Middle frontal gyrus (tissue), 1 donor: Measurements from ENCODE around the gene HIRIP3.
"Not testable (repeated sequence)": the region's sequence is repeated elsewhere in the genome, so short reads cannot be mapped to it uniquely, and the experiment has no call there.

Source experiments
- DNase-seq: peaks from one replicate; pipeline ENCODE4 v3.0.0-alpha.2; 2015; ENCODE audit warnings: low spot score; ENCODE audit errors: extremely low spot score

HIRIP3 gene

DNA sequence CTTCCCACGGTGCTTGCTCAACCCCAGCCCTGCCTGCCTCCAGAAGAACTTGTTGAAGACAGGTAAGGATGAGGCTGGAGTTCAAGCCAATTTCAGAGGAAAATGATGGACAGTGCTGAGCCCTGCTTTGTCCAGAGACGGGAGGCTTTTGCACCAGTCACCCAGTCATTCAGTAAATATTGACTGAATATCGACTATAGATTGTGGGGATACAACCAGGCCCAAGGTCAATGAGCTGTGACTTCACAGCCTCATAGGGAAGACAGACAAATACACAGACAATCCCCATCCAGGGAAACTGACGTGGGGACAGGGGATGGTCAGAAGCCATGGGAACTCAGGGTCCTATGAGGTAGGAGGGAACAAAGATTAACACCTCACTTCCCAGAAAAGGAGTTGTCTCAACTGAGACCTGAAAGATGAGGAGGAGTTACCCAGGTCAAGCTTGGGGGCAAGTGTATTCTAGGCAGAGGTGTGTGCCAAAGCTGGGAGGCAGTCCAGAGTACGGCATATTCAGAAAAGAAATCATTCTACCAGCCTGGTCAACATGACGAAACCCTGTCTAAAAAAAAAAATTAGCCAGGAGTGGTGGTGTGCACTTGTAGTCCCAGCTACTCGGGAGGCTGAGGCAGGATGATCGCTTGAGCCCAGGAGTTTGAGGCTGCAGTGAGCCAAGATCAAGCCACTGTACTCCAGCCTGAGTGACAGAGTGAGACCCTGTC, 21.3 kb upstream of the HIRIP3 start:
- DNase-seq: no peak

DNA sequence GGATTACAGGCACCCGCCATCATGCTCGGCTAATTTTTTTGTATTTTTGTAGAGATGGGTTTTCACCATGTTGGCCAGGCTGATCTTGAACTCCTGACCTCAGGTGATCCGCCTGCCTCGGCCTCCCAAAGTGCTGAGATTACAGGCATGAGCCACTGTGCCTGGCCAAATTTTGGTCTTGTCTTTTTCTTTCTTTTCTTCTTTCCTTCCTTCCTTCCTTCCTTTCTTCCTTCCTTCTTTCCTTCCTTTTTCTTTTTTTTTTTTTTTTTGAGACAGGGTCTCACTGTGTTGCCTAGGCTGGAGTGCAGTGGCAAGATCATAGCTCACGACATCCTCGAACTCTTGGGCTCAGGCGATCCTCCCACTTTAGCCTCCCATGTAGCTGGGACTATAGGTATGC, 20.0 kb upstream of the HIRIP3 start:
- not testable (repeated sequence) for DNase-seq

DNA sequence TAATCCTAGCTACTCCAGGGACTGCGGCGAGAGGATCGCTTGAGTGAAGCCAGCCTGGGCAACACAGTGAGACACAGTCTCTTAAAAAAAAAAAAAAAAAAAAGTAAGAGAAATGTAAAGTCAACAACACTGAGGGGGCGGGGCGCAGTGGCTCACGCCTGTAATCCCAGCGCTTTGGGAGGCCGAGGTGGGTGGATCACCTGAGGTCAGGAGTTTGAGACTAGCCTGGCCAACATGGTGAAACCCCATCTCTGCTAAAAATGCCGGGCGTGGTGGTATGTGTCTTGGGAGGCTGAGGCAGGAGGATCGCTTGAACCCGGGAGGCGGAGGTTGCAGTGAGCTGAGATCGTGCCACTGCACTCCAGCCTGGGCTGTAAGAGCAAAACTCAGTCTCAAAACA, 17.2 kb upstream of the HIRIP3 start:
- not testable (repeated sequence) for DNase-seq

DNA sequence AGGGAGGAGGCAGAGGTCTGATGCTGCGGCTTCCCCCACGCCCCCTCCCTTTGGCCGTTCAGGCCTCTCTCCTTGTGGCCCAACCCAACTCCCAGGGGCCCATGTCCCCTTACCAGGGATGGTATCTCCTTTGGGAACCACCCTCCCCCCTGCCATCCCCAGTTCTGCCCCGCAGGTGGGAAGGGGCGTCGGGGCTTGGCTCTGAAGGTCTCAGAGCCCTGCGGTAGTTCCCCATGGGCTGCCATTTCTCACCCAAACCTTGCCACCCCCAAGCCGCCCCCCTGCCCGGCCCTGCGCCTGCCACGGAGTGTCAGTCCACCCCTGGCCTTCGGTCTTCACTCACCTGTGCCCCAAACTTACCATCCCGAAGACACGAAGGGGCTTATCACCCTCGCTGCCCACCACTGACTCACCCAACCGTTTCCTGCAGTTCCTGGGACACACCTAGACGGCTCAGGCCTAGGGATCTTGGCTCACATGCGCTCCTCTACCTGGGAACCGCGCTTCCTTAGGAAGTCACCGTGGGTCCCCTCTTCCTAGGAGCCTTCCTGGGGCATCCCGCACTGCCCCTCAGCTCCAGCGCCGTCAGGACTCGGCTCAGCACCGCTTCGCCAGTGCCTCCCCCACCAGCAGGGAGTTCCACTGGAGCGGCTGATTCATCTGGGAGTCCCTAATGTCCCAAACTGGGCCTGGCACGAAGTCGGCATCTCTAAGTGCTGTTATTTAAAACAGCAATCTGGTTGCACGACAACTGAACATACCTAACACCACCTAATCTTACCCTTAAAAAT, 16.5 kb upstream of the HIRIP3 start:
- no peak for DNase-seq

DNA sequence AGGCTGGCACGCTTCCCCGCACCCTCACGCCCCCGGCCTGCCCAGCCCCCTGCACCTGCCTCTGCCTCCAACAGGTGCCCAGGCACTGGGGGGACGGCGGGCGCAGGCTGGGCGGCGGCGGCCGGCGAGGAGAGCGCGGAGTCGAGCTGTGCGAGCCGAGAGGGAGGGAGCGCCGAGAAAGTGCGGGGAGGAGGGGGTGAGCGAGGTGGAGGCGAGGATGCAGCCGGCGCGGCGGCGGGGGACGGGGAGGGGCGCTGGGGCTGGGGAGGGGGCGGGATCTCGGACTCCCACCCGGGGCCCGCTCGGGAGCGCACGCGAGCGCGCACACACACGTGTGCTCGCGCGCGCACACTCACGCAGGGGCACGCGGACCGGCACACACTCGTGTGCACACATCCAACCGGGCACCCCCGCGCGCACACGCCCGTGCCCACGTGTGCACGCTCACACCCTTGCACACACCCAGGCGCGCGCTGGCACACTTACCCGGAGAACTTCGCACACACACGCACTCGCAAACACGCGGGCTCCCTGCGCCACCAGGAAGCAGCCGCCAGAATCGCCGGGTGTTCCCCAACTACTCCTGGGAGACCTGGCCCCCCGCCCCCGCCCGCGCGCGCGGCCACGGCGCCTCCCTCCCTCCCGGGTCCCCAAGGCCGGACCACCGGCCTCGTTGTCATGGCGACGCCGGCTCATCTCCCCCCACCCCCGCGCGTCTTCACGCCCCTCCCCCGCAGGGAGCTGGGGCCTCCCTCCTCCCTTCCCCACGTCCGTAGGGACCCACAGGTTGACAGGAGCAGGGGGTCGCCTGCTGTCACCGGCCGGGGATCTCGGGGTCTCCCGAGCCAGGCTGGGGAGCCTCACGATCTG, 15.7 kb upstream of the HIRIP3 start, which contains the start of gene DOC2A:
DOC2A (minus strand) TSS at position 184 of the 870 bp plus-strand sequence. CDS start 805 bp downstream, outside the sequence.
- DNase-seq: no peak

DNA sequence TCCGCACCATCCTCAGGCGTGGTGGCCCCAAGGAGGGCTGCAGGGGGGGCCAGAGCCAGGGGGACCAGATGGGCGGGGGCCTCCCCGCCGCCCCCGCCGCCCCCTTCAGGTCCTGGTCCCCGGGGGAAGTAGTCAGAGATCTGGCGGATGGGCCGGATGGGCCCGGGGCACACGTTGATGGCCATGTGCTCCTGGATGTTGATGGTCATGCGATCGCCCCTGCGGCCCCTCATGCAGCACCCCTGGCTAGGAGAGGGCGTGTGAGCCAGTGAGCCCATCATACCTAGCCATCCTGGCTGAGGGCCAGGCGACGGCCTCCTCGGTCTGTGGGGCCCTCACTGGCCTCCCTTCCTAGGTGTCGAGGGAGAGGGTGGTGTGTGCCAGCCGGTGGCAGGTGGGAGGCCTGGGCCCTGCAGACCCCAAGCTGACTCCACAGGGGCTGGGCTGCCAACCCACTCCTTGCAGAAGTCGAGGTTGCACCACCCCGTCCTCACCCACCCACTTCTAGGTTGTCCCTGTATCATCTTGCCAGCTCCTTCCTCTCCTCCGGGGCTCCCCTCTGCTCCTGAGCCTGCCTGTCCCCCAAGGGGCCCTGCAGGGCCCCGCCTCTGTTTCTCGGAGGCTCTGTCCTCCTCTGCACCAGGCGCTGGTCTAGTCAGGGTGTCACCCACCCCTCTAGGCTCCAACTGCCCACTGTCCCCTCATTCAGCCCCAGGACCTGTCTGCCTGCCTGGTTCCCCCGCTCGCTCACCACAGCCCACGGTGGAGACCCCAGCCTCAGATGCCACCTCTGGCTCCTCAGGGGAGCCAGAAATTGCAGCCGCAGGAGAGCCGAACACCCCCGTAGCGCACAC, 14.8 kb upstream of the HIRIP3 start:
- DNase-seq: no peak

DNA sequence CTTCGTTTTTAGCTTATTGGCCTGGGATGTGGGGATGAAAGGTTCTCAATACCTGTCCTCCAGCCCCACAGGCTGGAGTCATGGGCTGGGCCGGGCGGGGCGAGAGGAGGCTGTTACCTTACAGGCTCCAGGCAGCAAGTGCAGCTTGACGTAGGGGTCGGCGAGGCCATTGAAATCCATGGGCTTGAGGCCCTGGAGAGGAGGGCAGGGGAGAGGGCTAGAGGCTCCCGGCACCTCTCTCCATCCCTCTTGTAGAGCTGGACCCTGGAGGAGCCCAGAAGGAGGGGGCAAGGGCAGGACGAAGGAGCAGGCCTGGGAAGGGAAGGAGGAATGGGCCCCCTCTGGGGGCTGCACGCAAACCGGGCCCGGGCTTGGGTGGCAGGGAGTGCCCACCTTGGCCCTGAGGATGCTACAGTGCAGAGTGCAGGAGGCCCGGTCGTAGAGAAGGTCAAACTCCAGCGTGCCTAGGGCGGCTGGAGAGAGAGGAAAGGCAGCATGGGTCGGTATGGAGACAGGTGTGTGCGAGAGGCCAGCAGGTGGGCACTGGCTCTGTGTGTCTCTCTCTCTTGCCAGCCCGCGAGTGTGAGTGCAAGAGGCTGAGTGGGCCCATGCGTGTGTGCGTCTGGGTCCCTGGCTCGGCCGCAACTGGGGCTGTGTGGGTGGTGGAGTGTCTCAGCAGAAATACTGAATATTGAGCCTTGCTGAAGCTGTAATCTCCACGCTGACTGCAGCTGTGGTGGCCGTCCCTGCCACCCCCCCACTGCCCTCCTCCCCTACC, 13.9 kb upstream of the HIRIP3 start:
- DNase-seq: no peak

DNA sequence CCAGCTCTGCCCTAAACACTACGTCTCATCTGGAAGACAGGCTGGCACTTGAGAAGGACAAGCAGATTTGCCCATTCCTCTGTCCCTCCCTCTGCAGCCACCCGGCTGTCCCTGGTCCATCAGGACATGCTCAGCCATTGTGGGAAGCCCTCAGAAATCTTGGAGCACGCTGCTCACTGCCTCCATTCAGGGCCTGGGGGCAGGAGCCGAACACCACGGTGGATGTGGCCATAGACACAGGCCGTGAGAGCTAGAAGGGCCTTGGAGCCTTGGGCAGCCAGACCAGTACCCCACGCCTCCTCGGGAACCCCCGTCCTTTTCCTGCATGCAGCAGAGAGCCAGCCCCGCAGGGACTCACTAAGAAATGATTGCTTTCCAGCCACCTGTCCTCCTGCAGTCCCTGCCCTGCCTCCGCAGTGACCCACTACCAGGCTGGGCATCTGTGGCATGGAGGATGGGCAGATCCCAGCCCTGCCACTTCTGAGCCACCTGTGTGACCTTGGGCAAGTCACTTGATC, 12.0 kb upstream of the HIRIP3 start:
- DNase-seq: no peak

DNA sequence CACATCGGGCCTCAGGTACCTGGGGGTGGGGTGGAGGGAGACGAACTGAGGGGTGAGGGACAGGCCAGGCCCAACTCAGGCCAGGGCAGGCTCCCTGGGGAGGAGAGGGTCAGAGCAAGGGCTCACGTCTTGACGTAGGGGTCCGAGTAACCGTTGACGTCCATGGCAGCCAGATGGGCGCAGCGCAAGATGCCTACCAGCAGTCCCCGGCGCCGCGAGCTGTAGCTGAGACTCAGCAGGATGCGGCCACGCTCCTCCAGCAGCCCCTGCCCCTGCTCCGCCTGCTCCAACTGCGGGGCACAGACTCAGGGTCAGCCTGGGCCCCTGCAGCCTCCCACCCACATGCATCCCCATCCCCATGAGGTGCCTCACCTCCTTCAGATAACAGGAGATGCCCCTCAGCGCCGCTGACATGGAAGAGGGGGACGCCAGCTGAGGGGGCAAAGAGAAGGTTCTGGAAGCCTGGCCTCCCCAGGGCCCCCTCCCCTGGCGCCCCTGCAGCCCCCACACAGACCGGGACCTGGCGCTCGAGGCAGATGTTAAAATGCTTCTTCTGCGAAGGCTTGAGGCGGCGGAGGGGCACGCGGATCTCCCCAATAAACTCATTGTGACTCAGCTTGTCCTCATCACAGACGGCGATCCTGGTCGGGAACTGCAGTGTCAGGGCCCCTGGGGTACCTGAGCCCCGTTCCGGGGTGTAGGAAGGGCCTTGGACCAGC, 11.4 kb upstream of the HIRIP3 start:
- no peak for DNase-seq

DNA sequence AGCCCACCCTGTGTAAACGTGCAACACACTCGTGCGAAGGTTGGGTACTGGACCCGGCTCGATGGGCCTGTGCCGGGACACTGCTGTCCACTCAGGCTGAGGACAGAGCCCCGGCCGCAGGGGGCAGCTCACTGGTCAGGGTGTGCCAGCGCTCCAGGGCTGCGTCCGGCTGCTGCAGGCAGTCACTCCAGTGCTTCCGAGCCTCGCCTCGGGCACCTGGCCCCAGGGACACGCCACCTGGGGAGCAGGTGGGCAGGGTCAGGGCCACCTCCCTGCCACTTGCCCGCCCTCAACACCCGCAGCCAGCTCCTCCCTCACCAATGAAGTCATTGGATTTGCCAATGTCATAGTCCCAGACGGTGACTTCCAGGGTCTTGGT, 10.7 kb upstream of the HIRIP3 start:
- DNase-seq: no peak

DNA sequence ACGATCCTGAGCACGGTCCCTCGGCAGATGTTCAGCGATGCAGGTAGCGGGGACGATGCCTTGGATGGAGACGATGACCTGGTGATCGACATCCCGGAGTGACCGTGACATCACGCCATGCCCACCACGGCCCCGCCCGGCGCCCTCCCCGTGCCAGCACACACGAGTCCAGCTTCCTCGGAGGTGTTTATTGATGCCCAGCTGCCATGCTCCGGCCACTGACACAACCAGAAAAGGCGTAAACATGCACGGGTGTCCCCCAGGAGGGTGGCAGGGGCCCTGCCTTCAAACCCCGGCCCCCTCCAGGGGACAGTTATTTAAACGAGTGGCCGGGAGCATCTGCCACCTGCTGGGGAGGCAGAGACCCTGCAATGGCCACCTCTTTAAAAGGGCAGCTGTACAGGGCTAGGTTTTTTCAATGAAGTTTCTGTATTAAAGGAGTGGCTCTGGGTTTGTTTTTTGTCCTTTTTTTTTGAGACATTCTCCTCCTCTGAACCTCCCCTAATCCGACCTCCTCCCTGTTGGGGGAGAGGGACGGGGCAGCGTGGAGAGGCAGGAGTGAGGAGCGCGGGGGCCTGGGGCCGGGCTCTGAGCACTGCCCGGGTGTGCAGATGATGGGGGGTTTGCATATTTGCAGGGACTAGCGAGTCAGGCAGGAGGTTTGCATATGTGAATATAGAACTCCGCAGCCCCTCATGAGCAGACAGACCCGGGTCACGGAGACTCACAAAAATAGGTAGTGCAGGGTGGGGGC, 10.1 kb upstream of the HIRIP3 start:
- no peak for DNase-seq

DNA sequence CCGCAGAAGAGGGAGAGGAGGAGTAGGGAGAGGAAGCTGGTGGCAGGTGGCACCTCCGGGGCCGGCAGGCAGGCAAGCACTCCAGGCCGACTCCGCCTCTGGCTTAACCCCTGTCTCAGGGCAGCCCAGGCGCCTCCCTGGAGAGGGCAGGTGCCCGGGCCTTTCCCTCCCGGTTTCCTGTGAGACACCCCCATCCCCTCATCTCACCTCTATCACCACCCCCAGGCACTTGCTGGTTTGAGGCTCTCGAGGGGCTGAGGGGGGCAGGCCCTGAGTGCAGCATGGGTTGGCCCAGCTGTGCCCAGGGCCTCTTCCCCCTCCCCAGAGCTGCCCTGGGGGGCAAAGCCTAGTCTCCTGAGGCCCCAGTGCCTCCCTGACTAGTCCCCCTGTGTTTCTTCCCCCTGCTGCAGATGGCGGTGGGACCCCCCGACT, 9.4 kb upstream of the HIRIP3 start:
- no peak for DNase-seq

DNA sequence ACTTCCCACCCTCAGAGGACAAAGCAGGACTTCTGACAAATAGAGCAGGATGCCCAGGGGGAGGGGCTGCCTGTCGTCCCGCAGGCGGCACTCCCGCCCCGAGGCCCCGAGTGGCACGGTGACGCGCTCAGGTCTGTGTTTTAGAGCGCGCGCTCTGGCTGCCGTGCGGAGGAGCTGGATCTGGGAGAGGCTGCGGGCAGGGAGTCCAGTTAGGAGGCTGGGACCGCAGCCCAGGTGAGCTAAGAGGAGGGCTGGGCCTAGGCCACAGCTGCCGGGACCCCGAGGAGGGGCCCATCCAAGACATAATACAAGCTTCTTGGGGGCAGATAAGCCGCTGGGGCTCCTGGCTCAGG, 9.0 kb upstream of the HIRIP3 start:
- DNase-seq: no peak

DNA sequence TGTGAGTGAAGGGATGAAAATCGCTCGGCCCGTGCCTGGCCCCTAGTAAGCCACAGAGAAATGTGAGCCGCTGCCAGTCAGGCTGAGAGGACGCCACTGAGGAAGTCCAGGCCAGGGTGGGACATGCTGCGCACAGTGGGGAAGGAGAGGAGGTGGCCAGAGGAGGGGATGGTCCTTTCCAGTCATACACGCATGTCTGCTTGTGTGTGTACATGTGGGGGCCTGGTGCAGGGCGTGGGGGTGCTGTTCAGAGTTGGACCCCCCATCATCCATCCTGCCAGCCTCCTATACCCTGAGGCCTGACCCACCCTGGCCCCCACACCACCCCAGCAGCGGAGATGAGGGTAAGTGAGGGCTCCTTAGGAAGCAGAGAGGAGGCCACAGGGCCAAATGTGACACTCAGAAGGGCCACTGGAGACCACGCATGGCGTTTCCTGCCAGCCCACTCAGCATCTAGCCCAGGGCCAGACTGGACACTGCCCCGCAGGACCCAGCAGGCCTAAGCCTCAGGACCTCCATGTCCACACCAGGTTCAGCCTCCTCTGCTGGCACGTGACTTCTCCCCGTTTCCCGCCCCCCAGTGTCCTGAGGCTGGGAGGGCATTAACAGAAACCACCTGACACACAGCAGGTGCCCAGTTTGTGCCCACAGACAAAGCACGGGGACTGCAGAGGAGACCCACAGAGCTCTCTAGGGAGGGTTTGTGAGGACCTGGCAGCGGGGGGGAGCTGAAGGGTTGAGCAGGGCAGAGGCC, 8.4 kb upstream of the HIRIP3 start:
- no peak for DNase-seq

DNA sequence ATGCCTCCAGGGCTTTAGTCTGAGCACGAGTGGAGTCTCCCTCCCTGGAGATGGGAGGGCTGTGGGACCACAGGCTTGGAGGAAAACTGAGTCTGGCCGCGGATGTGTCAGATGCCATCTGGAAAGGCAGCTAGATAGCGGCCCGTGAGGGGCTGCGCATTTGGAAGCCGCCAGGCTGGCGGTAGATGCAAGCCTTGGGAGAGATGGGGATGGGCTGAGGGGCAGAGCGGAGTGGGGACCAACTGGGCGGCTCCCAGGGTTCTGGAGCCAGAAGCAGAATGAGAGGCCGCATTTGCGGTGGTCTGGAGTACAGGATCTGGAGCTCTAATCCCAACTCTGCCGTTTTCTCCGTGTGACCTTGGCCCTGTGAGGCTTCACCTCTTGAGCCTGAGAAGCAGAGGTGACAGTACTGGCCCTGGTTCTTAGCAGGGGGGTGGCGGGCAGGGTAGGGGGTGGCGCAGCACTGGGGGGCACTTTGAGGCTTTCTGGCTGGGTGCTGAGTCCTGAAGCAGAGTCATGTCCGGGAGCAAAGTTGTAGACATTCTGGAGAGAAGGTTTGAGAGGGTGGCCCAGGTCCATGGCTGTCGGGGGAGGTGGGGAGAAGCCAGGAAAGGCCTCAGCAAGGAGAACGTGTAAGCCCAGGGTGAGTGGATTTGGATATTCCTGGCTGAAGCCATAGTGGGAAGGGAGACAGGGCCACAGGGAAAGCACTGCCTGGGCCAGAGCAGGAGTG, 7.4 kb upstream of the HIRIP3 start:
- DNase-seq: no peak

DNA sequence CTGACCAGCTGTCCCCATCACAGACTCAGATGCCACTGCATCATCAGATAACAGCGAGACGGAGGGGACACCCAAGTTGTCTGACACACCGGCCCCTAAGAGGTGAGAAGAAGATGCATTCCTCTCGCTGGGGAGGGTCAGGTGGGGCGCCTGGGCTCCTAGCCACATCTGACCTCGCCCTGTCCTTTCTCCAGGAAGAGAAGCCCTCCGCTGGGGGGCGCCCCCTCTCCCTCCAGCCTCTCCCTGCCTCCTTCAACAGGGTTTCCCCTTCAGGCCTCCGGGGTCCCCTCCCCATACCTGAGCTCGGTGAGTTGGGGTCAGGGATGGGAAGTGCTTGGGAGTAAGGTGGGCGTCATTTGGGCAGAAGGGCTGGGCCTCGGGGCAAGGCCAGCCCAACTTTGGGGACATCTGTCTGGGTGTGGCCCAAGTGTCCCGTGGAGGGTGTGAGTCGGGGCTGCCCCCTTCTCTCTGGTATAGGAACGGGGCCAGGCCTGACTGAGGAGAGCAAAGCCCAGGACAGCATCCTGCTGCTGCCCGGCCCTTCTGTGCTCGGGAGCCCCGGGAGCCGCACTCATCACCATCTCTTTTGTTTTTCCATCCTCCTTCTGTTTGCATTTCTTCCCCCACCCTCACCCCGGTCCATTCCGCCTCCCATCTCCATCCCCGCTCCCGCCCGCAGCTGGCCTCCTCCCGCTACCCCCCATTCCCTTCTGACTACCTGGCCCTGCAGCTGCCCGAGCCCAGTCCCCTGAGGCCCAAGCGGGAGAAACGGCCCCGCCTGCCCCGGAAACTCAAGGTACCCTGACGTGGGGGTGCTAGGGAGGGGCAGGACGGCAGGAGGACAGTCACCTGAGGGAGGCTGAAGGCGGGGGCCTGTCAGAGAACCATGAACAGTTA, 5.6 kb upstream of the HIRIP3 start:
- DNase-seq: no peak
